GM21786 (cell line): Measurements from ENCODE around the gene IL36RN.

Source experiments
- ATAC-seq: cut with Tn5 transposase; IDR thresholded peaks from one replicate; pipeline ENCODE4 v1.9.1; 2021; ENCODE audit not compliant: unreplicated experiment

The IL36RN gene

GRCh38 chr2:113058998-113059960 is at the start of gene IL36RN:
Gene IL36RN (plus strand): TSS chr2:113059198. CDS start chr2:113059439, 241 bp downstream.
- no peak for ATAC-seq

DNA sequence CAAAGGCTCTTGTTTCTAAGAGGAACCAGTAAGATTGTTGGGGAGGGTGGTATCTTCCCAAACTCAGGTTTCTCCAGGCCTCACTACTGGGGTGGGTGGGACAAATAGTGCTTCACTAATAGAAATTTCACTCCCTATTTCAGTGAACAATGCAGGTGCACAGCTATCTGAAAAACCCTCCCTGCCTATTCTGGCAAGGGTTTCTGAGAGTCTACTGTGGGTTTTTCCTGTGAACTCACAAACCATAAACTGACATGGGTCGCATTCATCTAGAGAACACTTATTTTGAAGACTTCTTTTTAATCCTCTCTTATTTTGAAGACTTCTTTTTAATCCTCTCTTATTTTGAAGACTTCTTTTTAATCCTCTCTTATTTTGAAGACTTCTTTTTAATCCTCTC is 49.4 kb upstream of the IL36RN start:
- ATAC-seq = no peak

DNA sequence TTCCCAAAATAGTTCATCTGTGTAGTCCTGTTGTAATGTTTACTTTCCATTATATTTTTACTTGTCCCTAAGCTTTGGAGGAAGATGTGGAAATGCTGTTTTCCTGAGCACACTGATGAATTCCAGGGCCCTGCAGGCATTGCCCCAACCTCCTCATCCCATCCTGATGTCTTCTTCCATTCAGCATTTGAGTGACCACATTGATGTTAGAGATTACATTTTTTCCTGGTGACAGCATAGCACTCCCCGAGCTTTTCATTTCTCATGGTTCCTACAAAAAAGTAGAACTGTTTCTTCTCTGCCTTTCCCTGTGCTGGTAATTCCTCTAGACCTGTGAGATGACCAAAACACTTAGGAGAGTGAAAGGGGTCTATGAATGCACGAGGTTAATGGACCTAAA is 48.9 kb upstream of the IL36RN start:
- ATAC-seq = no peak

DNA sequence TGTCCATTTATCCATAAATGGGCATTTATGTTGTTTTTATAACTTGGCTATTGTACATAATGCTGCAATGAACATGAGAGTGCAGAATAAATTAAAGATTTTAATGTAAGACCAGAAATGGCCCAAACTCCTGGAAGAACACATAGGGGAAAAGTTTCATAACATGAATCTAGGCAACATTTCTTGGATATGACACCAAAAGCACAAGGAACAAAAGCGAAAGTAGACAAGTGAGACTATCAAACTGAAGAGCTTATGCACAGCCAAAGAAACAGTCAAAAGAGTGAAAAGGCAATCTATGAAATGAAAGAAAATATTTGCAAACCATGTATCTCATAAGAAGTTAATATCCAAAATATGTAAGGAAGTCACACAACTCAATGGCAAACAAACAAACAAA is 47.9 kb upstream of the IL36RN start:
- ATAC-seq = no peak

GRCh38 chr2:113012436-113013335 is 46.3 kb upstream of the IL36RN start:
- no peak for ATAC-seq

GRCh38 chr2:113013336-113013661 is 45.7 kb upstream of the IL36RN start:
- no peak for ATAC-seq

- no peak for ATAC-seq
These were observed 44.9 kb upstream of the IL36RN start for GRCh38 chr2:113014067-113014466.

- ATAC-seq = no peak
These were observed 44.0 kb upstream of the IL36RN start for GRCh38 chr2:113015042-113015441.

DNA sequence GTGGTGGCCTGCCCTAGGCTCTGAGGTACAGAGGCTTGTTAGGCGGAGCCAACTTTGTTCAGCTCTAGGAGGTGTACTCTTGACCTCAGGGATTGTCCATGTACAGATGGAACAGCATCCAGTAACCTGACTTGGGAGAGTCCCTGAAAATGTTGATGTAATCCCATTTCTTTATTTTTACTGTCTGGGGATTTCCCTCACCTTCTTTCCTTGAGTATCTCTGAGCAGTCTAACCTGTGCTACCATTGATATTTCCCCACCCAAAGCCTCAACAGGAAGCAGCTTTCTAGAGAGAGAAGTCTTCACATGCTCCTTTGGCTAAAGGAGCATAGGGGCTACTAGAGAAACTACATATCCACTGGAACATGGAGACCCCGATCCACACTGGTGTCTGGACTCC is 43.3 kb upstream of the IL36RN start:
- ATAC-seq = no peak

- no peak for ATAC-seq
These were observed 40.5 kb upstream of the IL36RN start for GRCh38 chr2:113018509-113018908.

DNA sequence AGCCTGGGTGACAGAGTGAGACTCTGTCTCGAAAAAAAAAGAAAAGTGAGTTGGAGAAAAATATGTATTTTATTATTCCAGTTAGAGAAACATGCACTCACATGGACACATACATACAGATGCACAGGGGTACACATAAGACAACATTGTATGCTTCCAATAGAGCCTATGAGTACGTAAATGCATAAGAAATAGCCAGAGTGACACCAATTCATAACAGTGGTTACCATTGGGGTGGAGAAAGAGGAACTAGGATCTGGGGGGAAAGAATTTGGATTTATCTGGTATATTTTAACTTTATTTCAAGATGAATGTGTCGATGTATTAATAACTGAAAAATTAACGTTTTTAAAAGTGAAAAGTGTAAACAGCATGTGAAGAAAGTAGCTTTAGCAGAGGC is 37.7 kb upstream of the IL36RN start:
- no peak for ATAC-seq

DNA sequence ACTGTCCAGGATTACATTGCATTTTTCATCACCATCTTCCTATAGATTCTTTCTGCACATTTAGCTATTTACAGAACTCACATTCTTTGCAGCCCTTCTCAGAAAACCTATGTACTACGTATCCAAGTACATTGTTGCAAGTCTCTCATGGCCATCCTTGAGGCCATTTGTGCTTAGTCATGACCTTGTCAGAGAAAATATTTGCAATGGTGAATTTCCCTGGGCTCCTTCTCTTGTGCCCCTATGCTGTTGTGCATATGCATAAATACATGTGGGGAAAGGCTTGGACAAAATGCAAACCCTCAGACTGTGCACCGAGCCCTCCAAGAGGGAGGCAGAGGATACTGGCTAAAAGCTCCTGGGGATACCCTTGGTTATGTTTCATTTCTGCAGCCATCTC is 34.2 kb upstream of the IL36RN start:
- ATAC-seq = no peak

- no peak for ATAC-seq
These were observed 33.3 kb upstream of the IL36RN start for GRCh38 chr2:113025737-113026136.

- ATAC-seq = no peak
These were observed 31.3 kb upstream of the IL36RN start for GRCh38 chr2:113027691-113028090.

- ATAC-seq = no peak
These were observed 30.9 kb upstream of the IL36RN start for GRCh38 chr2:113028112-113028511.

DNA sequence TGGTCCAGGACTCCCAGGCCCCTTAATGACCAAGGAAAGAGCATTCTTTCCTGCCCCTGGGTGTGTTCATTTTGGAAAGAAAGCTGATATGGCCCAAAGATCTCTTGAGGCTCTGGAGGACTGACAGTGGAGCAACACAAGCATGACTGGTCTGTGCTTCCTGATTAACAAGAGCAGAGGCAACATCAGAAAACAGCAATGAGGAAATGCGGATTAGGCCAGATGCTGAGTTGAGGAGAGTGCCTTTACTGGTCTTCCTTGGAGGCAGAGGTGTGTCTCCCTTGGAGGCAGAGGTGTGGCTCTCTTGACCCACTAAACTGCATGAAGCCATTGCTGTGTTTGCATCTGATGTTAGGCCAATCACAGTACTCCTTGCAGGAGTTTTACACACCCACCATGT is 26.3 kb upstream of the IL36RN start:
- no peak for ATAC-seq

- no peak for ATAC-seq
These were observed 25.0 kb upstream of the IL36RN start for GRCh38 chr2:113034016-113034415.

DNA sequence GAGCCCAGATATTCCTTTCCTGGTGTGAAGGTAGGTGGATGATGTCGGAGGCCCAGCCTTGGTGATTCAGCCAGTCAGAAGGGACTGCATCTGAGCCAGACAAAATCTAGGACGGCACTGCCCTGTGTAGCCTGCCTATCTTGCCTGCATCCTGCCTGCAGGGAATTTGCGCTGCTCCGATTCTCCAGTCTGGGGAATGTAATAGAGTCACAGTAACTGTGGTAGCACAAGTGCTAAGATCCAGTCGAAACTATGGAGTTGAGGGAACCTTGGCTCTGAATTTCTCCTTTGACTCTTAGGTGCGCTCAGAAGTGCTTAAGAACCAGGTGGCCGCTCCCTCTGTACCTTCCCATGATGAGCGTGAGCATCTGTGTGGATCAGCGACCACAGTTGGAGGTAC is 22.2 kb upstream of the IL36RN start:
- no peak for ATAC-seq

DNA sequence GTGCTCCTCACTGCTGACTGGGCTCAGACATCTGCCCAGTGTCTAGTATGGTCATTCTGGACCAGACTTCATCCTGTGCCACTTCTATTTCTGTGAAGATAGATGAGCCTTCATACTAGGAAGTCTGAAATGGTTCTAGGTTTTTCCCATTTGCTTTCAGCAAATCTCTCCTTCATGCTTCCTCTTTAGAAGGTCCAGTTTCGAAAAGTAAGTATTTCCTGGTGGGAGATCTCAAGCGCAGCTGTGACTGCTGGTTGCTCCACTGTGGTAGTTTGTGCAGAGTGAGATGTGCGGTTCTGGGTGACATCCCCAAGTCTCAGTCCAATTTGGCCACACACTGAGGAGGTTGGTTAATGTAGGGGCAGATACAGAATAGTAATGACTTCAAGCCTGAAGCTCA is 20.7 kb upstream of the IL36RN start:
- ATAC-seq = no peak

GRCh38 chr2:113039158-113039557 is 19.8 kb upstream of the IL36RN start:
- no peak for ATAC-seq

GRCh38 chr2:113039719-113040118 is 19.3 kb upstream of the IL36RN start:
- no peak for ATAC-seq

GRCh38 chr2:113041871-113042270 is 17.1 kb upstream of the IL36RN start:
- ATAC-seq = no peak
